Measurements from ENCODE around the gene FAM136A. TPM values are rescaled to one million over a fixed set of nuclear protein-coding genes. Genes with fewer than 3 reads are reported as not detected.
"Not testable (repeated sequence)": the region's sequence is repeated elsewhere in the genome, so short reads cannot be mapped to it uniquely, and the experiment has no call there.

Gene FAM136A
- total and polyA plus RNA-seq, 2 of the 4 experiments (the other 2 are of a cell fraction): 19.9 to 28.1 TPM

- H3K4me1 ChIP-seq (ENCODE audit: control insufficient read depth, insufficient read depth, low read length): peaks cover 3% of the 10 kb centered on the region; the same call in 1 of the 2 replicates
- H3K14ac ChIP-seq (replicated peaks; ENCODE audit: low read depth, low read length): no peak overlapping the region
- intact Hi-C loops (cut with micrococcal nuclease) (loop anchor here (5.0 kb wide), 1 partner anchor 391 kb away; no protein-coding TSS in a partner anchor), in situ Hi-C loops (cut with MboI; ENCODE audit: low sequenced_read_pairs) (no loop called here), dilution Hi-C loops (cut with HindIII; ENCODE audit: low sequenced_read_pairs, unreplicated experiment) (no loop called here)
- peaks cover 5% of the 10 kb centered on the region for H3K36me3 ChIP-seq (ENCODE audit: control insufficient read depth, insufficient read depth, low read length)
- no peaks in the 10 kb centered on the region for H3K9me3 ChIP-seq (ENCODE audit: control insufficient read depth, insufficient read depth, low read length)
- H3K9me1 ChIP-seq (ENCODE audit: insufficient read depth, low read length): no peaks in the 10 kb centered on the region
- ChIA-PET CTCF (interaction anchor here (1.7 to 3.8 kb wide), 2 partner anchors 315 to 645 kb away, joined by 8 to 36 read pairs; no protein-coding TSS in a partner anchor), POLR2A (ENCODE audit: unreplicated experiment) (interaction anchor here (1.5 kb wide), 1 partner anchor 314 kb away, joined by 6 read pairs; no protein-coding TSS in a partner anchor)
- H3K4me3 ChIP-seq (ENCODE audit: insufficient read depth, low read depth, low read length): no peak overlapping the region
- no peak overlapping the region for H3K4ac ChIP-seq (ENCODE audit: low read depth, low read length)
- H2AFZ ChIP-seq (replicated peaks; ENCODE audit: low read length, poor library complexity): no peak overlapping the region
- H2BK5ac ChIP-seq (ENCODE audit: low read depth, low read length, poor library complexity, severe bottlenecking): no peak overlapping the region
- H4K20me1 ChIP-seq (ENCODE audit: insufficient read depth, low read length): no peaks in the 10 kb centered on the region
- no TSS peak for BruUV-seq (replicated peaks)
- DNase-seq (no peak), ATAC-seq (ENCODE audit: low read depth) (no peak)
- TF ChIP-seq CHD1 (IDR thresholded peaks at IDR 0.05; ENCODE audit: low read depth, low read length) (no peak), BHLHE40 (IDR thresholded peaks at IDR 0.05; ENCODE audit: low read depth, low read length) (no peak), USF2 (IDR thresholded peaks at IDR 0.05; ENCODE audit: low read depth, low read length) (no peak), MAZ (IDR thresholded peaks at IDR 0.05; ENCODE audit: borderline replicate concordance, low read depth, low read length) (no peak), POLR2A (IDR thresholded peaks at IDR 0.05; ENCODE audit: low read depth, low read length) (no peak)
- no peaks in the 10 kb centered on the region for H3K27me3 ChIP-seq (ENCODE audit: control insufficient read depth, insufficient read depth, low read length)
- H3K4me2 ChIP-seq (ENCODE audit: low read depth, low read length): no peak overlapping the region
- H2AK5ac ChIP-seq (ENCODE audit: low read depth, low read length): no peak overlapping the region
- no peak overlapping the region for H3K23ac ChIP-seq (ENCODE audit: low read depth, low read length)
- H4K8ac ChIP-seq (ENCODE audit: low read depth in 2 of 2, low read length in 2 of 2): no peak overlapping the region
- no peak overlapping the region for H3K9ac ChIP-seq (ENCODE audit: low read depth, low read length)
- no peak overlapping the region for H4K5ac ChIP-seq (ENCODE audit: low read depth, low read length)
- H2AK9ac ChIP-seq (replicated peaks; ENCODE audit: low read depth, low read length, poor library complexity): no peak overlapping the region
- no peak overlapping the region for H4K91ac ChIP-seq (ENCODE audit: insufficient read depth, low read depth, low read length)
- no peak overlapping the region for H2BK20ac ChIP-seq (ENCODE audit: low read depth, low read length)
- peaks cover 3 to 18% of the 10 kb centered on the region in 2 experiments; a peak in 2 of 4 replicates for H3K79me1 ChIP-seq (ENCODE audit: low read depth in 1 of 2, low read length in 2 of 2)
- no peak overlapping the region for H3K27ac ChIP-seq (ENCODE audit: insufficient read depth, low read length)
- no peak overlapping the region for H2BK15ac ChIP-seq (ENCODE audit: low read depth, low read length)
- no peak overlapping the region for H3K56ac ChIP-seq (ENCODE audit: extremely low read depth, insufficient read depth, low read length)
- no peak overlapping the region for H3K18ac ChIP-seq (ENCODE audit: low read depth, low read length)
- WGBS, 2 experiments (ENCODE audit: extremely low coverage in 2 of 2, insufficient read length in 1 of 2): no CpG with 5 or more reads among the region's 3 CpGs
- H2BK120ac ChIP-seq (ENCODE audit: low read depth, low read length): no peak overlapping the region
These were observed 1.3 kb upstream of the FAM136A start for GRCh38 chr2:70303186-70303585.

GRCh38 chr2:70302195-70302546 lies 304 bp upstream of the FAM136A start:
- DNase-seq; H4K20me1 ChIP-seq (ENCODE audit: insufficient read depth, low read length); H2BK120ac ChIP-seq (ENCODE audit: low read depth, low read length); H2BK5ac ChIP-seq (ENCODE audit: low read depth, low read length, poor library complexity, severe bottlenecking); H3K27ac ChIP-seq (ENCODE audit: insufficient read depth, low read length); dilution Hi-C loops (cut with HindIII; ENCODE audit: low sequenced_read_pairs, unreplicated experiment); H4K5ac ChIP-seq (ENCODE audit: low read depth, low read length); H3K14ac ChIP-seq (replicated peaks; ENCODE audit: low read depth, low read length); H4K91ac ChIP-seq (ENCODE audit: insufficient read depth, low read depth, low read length); H3K4ac ChIP-seq (ENCODE audit: low read depth, low read length); H4K8ac ChIP-seq (ENCODE audit: low read depth in 2 of 2, low read length in 2 of 2); POLR2A ChIA-PET (ENCODE audit: unreplicated experiment); BruUV-seq (replicated peaks); H3K36me3 ChIP-seq (ENCODE audit: control insufficient read depth, insufficient read depth, low read length); H2AK5ac ChIP-seq (ENCODE audit: low read depth, low read length); H3K4me3 ChIP-seq (ENCODE audit: insufficient read depth, low read depth, low read length); ATAC-seq (ENCODE audit: low read depth); H3K9ac ChIP-seq (ENCODE audit: low read depth, low read length); H3K23ac ChIP-seq (ENCODE audit: low read depth, low read length); H2BK20ac ChIP-seq (ENCODE audit: low read depth, low read length); H3K9me3 ChIP-seq (ENCODE audit: control insufficient read depth, insufficient read depth, low read length); H3K56ac ChIP-seq (ENCODE audit: extremely low read depth, insufficient read depth, low read length); in situ Hi-C loops (cut with MboI; ENCODE audit: low sequenced_read_pairs); H3K9me1 ChIP-seq (ENCODE audit: insufficient read depth, low read length); H3K4me1 ChIP-seq (ENCODE audit: control insufficient read depth, insufficient read depth, low read length); H3K27me3 ChIP-seq (ENCODE audit: control insufficient read depth, insufficient read depth, low read length); H2BK15ac ChIP-seq (ENCODE audit: low read depth, low read length); H3K18ac ChIP-seq (ENCODE audit: low read depth, low read length): not testable (repeated sequence)
- Histone ChIP-seq H2AK9ac (replicated peaks; ENCODE audit: low read depth, low read length, poor library complexity) (peak overlapping the region; percentile 90), H3K79me1 (ENCODE audit: low read depth in 1 of 2, low read length in 2 of 2) (peaks cover 3 to 18% of the 10 kb centered on the region in 2 experiments; a peak in 2 of 4 replicates), H3K4me2 (ENCODE audit: low read depth, low read length) (peak overlapping the region; percentile 46; the same call in 1 of the 2 replicates), H2AFZ (replicated peaks; ENCODE audit: low read length, poor library complexity) (peak overlapping the region; percentile 97)
- CTCF ChIA-PET: interaction anchor here (1.0 to 3.8 kb wide), 2 partner anchors 19 to 316 kb away, joined by 3 to 36 read pairs; no protein-coding TSS in a partner anchor
- no CpG with 5 or more reads among the region's 11 CpGs for WGBS, 2 experiments (ENCODE audit: extremely low coverage in 2 of 2, insufficient read length in 1 of 2)
- intact Hi-C loops (cut with micrococcal nuclease): loop anchor here (5.0 kb wide), 1 partner anchor 390 kb away; no protein-coding TSS in a partner anchor

Measured in IMR-90 (cell line).